ENCODE data around the gene MYOF.

DNA sequence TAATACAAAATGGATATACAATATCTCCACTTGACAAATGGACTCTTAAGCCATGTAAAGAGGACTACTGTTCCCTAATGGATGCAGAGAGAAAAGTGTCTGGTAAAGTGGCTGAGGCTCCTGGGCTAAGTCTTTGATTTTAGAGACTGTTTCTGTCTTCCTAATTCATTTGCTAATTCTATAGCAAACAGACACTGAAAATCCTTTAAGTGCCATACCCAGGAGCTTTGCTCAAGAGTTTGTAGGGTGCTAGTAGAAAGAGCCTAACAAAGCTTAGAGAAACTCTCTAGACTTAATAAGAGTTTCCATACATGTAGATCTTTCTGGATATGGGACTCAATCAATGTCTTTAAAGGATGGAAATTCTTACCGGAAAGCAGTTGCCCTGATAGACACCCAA, 31.0 kb upstream of the MYOF start:
- TF ChIP-seq EZH2 (IDR thresholded peaks at IDR 0.05; ENCODE audit: insufficient read depth, poor library complexity, severe bottlenecking) (no peak), EZH2phosphoT487 (IDR thresholded peaks at IDR 0.05; ENCODE audit: insufficient read depth, low read depth) (no peak)
